Measurements from ENCODE around the gene NEO1.

NEO1 gene

GRCh38 chr15:73078722-73079121 lies 26.5 kb downstream of the NEO1 start:
- no peak for DNase-seq (ENCODE audit: low read depth)

- no peak for DNase-seq (ENCODE audit: low read depth)
Observed at GRCh38 chr15:73079565-73079964, 27.3 kb downstream of the NEO1 start.

- DNase-seq (ENCODE audit: low read depth), result peak; percentile 50
Observed at GRCh38 chr15:73081321-73081958, 29.2 kb downstream of the NEO1 start.

GRCh38 chr15:73082812-73083211 lies 30.5 kb downstream of the NEO1 start:
- DNase-seq (ENCODE audit: low read depth), result no peak

- no peak for DNase-seq (ENCODE audit: low read depth)
Observed at GRCh38 chr15:73087098-73087497, 34.8 kb downstream of the NEO1 start.

GRCh38 chr15:73105064-73105463 lies 52.8 kb downstream of the NEO1 start:
- no peak for DNase-seq (ENCODE audit: low read depth)

GRCh38 chr15:73108676-73109075 lies 56.4 kb downstream of the NEO1 start:
- no peak for DNase-seq (ENCODE audit: low read depth)

GRCh38 chr15:73109765-73110164 lies 57.5 kb downstream of the NEO1 start:
- no peak for DNase-seq (ENCODE audit: low read depth)

- DNase-seq (ENCODE audit: low read depth), result no peak
Observed at GRCh38 chr15:73110201-73110600, 57.9 kb downstream of the NEO1 start.

- DNase-seq (ENCODE audit: low read depth), result no peak
Observed at GRCh38 chr15:73114064-73114463, 61.8 kb downstream of the NEO1 start.

- DNase-seq (ENCODE audit: low read depth), result no peak
Observed at GRCh38 chr15:73116164-73116563, 63.9 kb downstream of the NEO1 start.

GRCh38 chr15:73118055-73118454 lies 65.8 kb downstream of the NEO1 start:
- DNase-seq (ENCODE audit: low read depth), result no peak

- DNase-seq (ENCODE audit: low read depth), result no peak
Observed at GRCh38 chr15:73119478-73119877, 67.2 kb downstream of the NEO1 start.

- no peak for DNase-seq (ENCODE audit: low read depth)
Observed at GRCh38 chr15:73120269-73120668, 68.0 kb downstream of the NEO1 start.

- DNase-seq (ENCODE audit: low read depth), result no peak
Observed at GRCh38 chr15:73125219-73125618, 73.0 kb downstream of the NEO1 start.

GRCh38 chr15:73127302-73127936 lies 75.2 kb downstream of the NEO1 start:
- DNase-seq (ENCODE audit: low read depth), result peak; percentile 4

GRCh38 chr15:73130830-73131229 lies 78.6 kb downstream of the NEO1 start:
- DNase-seq (ENCODE audit: low read depth), result no peak

GRCh38 chr15:73134196-73134595 lies 81.9 kb downstream of the NEO1 start:
- DNase-seq (ENCODE audit: low read depth), result no peak

- DNase-seq (ENCODE audit: low read depth), result no peak
Observed at GRCh38 chr15:73139041-73139743, 86.9 kb downstream of the NEO1 start.

- no peak for DNase-seq (ENCODE audit: low read depth)
Observed at GRCh38 chr15:73139744-73140553, 87.7 kb downstream of the NEO1 start.

GRCh38 chr15:73141216-73141900 lies 89.1 kb downstream of the NEO1 start:
- no peak for DNase-seq (ENCODE audit: low read depth)

Measured in fibroblast of the conjunctiva (primary cell).